HG02973 (cell line): ENCODE measurements around the gene UBP1.
"Not testable (repeated sequence)": the region's sequence is repeated elsewhere in the genome, so short reads cannot be mapped to it uniquely, and the experiment has no call there.

Experiments used
- ATAC-seq: cut with Tn5 transposase; IDR thresholded peaks from one replicate; pipeline ENCODE4 v1.9.1; 2021; ENCODE audit warnings: moderate library complexity; ENCODE audit not compliant: unreplicated experiment

The UBP1 gene

DNA sequence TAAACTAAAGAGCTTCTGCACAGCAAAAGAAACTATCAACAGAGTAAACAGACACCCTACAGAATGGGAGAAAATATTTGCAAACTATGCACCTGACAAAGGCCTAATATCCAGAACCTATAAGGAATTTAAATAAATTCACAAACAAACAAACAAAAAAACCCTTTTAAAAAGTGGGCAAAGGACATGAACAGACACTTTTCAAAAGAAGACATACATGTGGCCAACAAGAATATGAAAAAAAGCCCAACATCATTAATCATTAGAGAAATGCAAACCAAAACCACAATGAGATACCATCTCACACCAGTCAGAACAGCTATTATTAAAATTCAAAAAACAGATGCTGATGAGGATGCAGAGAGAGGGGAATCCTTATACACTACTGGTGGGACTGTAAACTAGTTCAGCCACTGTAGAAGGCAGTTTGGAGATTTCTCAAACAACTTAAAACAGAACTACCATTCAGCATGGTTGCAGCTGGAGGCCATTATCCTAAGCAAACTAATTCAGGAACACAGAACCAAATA lies 101.2 kb downstream of the UBP1 start:
- not testable (repeated sequence) for ATAC-seq
